Brain microvascular endothelial cell (primary cell): ENCODE measurements around the gene LMO1.
A peak's percentile ranks its signal among the peaks of the same experiment; 100 is the strongest.

Source experiments
- DNase-seq: peaks from one replicate; pipeline ENCODE4 v3.0.0-alpha.2; 2020
- H3K27ac ChIP-seq: fragments of 250-450 bp; sonication (Bioruptor Pico); 2 replicates; pipeline ENCODE4 v1.5.1; 2020; ENCODE audit warnings: mild to moderate bottlenecking, moderate library complexity
- H3K27me3 ChIP-seq: fragments of 250-450 bp; sonication (Bioruptor Pico); replicated peaks from 2 replicates; pipeline ENCODE4 v1.5.1; 2020; ENCODE audit warnings: mild to moderate bottlenecking
- H3K36me3 ChIP-seq: fragments of 250-450 bp; sonication (Bioruptor Pico); replicated peaks from 2 replicates; pipeline ENCODE4 v1.5.1; 2020; ENCODE audit warnings: mild to moderate bottlenecking
- H3K4me3 ChIP-seq: 2 replicates; pipeline ENCODE4 v1.5.1; 2011; ENCODE audit warnings: low read depth, mild to moderate bottlenecking, control low read depth, low read length, moderate library complexity
- in situ Hi-C: cut with HindIII; loops from 2 replicates; pipeline ENCODE4 v1.10.0; 2017; ENCODE audit warnings: low sequenced_read_pairs, low pct_ligation_motif_present
- TF ChIP-seq, protein P1 (sequence below): IDR thresholded peaks from 2 replicates; pipeline ENCODE4 v1.5.1; 2011; ENCODE audit warnings: low read depth, mild to moderate bottlenecking, moderate library complexity, low read length, control low read depth, inconsistent platforms; ENCODE audit errors: missing control alignments

LMO1 gene

DNA sequence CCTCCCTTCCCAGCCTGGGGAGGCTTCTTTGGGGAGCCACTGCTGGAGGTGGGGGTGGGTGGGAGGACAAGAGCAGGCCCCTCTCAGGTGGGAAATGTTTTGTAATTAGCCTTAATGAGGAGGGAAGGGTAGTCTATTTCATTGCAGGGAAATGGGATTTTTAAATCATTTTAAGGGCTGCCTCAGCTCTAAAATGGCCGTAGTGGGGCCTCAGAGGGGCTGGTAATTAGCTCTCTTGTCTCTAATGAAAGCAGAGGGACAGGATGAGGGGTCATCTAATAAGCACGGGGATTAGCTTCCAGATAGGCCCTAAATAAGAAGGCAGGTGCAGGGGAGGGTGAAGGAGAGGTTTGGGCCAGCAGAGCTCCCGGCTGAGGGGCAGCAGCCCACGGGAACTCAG lies 46.5 kb downstream of the LMO1 start:
- in situ Hi-C loops: no loop called here

DNA sequence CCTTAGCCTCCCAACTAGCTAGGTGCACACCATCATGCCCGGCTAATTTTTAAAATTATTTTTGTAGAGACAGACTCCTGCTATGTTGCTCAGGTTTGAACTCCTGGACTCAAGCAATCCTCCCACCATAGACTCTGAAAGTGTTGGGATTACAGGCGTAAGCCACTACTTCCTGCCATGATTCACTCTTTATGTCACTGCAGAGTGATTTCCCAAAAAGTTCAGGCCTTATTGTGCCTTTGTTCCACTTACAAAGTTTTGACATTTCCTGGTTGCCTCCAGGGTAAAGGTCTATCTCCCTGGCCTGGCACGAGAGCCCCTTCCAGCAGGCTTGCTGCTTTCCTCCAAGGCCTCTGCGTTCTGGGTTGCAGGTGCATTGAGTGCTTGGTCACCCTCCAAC lies 50.3 kb downstream of the LMO1 start:
- no peak overlapping the region for H3K4me3 ChIP-seq
- in situ Hi-C loops: no loop called here
- no peaks in the 10 kb centered on the region for H3K36me3 ChIP-seq
- DNase-seq: no peak
- TF ChIP-seq, protein P1, sequence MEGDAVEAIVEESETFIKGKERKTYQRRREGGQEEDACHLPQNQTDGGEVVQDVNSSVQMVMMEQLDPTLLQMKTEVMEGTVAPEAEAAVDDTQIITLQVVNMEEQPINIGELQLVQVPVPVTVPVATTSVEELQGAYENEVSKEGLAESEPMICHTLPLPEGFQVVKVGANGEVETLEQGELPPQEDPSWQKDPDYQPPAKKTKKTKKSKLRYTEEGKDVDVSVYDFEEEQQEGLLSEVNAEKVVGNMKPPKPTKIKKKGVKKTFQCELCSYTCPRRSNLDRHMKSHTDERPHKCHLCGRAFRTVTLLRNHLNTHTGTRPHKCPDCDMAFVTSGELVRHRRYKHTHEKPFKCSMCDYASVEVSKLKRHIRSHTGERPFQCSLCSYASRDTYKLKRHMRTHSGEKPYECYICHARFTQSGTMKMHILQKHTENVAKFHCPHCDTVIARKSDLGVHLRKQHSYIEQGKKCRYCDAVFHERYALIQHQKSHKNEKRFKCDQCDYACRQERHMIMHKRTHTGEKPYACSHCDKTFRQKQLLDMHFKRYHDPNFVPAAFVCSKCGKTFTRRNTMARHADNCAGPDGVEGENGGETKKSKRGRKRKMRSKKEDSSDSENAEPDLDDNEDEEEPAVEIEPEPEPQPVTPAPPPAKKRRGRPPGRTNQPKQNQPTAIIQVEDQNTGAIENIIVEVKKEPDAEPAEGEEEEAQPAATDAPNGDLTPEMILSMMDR: no peak
- no peaks in the 10 kb centered on the region for H3K27me3 ChIP-seq
- H3K27ac ChIP-seq: no peak overlapping the region

More for the DNA sequence above, 46.5 kb downstream of the LMO1 start:
- TF ChIP-seq, protein P1: no peak
- Histone ChIP-seq H3K27ac (no peak overlapping the region), H3K4me3 (no peak overlapping the region), H3K36me3 (no peaks in the 10 kb centered on the region), H3K27me3 (no peaks in the 10 kb centered on the region)
- DNase-seq: no peak

DNA sequence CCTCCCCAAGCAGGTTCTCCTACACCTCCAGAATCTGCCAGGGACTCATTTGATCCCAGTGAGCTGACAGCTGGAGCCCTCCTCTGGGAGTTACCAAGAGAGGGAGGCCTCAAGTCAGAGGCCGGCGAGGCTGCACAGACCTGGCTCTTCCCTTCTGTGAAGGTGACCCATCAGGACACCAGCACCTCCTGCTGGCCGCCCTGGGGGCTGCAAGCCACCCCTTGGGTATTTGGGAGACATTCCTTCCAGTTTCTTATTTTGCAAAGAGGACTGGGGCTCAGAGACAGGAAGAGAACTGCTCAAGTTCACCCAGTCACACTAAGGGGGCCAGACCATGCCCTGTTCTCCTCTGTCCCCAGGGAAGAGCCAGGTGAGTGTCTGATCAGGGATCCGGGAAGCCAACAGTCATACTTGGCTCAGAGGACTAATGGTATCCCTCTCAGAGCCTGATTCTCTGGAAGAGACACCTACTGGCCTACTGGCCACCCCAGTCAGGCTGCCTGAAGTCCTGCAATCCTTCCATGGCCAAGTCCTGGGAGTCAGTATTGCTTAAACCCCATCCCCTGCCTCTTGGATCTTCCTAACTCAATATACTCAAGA lies 54.4 kb downstream of the LMO1 start:
- H3K27me3 ChIP-seq: no peaks in the 10 kb centered on the region
- no peak overlapping the region for H3K4me3 ChIP-seq
- no peak for DNase-seq
- TF ChIP-seq, protein P1: peak; percentile 56
- no peaks in the 10 kb centered on the region for H3K36me3 ChIP-seq
- H3K27ac ChIP-seq: no peak overlapping the region
- in situ Hi-C loops: no loop called here

DNA sequence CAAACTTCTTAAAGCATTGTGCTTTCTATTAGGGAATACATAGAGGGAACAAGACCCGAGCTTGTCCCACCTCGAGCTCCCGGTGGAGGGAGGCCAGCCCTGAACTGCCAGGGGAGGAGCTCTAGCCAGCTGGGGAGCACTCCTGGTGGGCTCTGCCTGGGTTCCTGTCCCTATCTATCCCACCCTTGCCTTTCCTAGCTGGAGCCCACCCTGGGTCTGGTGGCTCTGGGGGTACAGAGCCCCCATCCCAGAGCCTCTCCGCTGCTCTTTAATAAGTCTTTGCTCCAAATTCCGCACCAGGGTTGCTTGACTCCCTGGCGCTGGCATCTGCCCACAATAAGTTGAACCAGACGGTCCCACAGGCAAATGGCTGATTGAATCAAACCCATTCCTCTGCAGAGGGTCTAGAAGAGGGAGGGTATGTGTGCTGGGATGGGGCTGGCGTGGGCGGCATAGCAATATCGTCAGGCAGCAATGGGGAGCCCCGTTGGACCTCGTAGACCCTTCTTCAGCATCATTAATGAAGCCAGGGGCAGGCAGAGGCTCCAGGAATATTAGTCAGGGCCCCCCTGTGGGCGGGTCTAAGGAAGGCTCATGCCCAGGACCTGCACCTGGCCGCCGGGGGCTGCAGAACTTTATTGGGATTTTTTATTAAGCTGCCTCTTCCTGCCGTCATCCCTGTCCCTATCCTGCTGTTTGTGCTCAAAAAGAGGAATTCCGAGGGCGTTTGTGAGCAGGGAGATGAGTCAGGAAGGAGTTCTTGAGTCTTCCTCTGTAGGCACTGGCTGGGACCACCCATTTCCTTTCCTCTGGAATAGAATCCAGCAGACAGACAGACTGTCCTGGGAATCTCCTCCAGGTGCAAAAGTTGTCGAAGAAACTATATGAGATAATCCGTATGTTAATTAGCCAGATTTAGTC lies 56.3 kb downstream of the LMO1 start:
- no peak for DNase-seq
- no peaks in the 10 kb centered on the region for H3K36me3 ChIP-seq
- TF ChIP-seq, protein P1: no peak
- H3K4me3 ChIP-seq: no peak overlapping the region
- H3K27ac ChIP-seq: no peak overlapping the region
- in situ Hi-C loops: no loop called here
- no peaks in the 10 kb centered on the region for H3K27me3 ChIP-seq

DNA sequence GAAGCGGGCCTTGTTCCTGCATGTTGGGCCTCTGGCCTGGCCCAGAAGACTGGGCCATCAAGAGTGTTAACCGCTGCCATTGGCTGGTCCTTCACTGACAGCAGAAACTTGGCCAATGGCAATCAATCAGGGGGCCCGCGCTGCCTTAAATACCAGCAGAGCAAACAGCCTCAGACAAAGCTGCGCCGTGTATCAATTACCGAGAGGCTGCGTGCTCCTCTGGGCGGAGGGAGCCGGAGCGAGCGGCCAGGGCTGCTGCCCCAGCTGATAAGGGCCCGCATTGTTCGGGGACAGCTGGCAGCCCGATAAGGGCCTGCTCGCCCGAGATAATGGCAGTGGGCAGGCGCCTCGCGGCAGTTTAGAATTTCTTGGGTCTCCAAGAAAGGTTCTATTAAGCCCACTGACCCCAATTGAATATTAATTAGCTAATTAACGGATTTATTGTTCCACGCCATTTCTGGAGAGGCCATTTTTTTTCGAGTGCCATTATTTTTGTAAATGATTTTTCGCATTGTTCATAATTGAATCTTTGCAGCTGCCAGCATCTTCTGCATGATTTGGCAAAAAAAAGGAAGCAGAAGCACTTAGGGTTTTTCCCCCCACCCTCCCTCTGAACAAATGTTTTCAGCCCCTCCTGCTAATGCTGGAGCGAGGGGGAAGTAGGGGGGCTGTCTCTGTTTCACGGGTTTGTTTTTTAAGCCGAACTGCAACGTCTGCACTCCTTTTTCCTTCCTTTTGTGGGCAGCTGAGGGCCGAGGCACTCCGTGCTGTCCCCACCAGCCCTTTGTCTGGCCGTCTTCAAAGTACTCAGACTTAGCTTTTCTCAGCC lies 57.2 kb downstream of the LMO1 start:
- TF ChIP-seq, protein P1: no peak
- Histone ChIP-seq H3K36me3 (no peaks in the 10 kb centered on the region), H3K4me3 (no peak overlapping the region), H3K27me3 (no peaks in the 10 kb centered on the region), H3K27ac (no peak overlapping the region)
- in situ Hi-C loops: no loop called here
- DNase-seq: no peak
